Epithelial cell of esophagus (primary cell): ENCODE measurements around the gene DHDDS.
"Not testable (repeated sequence)": the region's sequence is repeated elsewhere in the genome, so short reads cannot be mapped to it uniquely, and the experiment has no call there.

ENCODE experiments used
- DNase-seq: peaks from one replicate; pipeline ENCODE4 v3.0.0; 2010; ENCODE audit warnings: low read depth
- H3K4me3 ChIP-seq: 2 replicates; pipeline ENCODE4 v1.5.1; 2011; ENCODE audit warnings: mild to moderate bottlenecking, low read length, control low read depth
- CTCF ChIP-seq: IDR thresholded peaks from 2 replicates; pipeline ENCODE4 v1.5.1; 2011; ENCODE audit warnings: low read depth, mild to moderate bottlenecking, low read length, control low read depth, inconsistent platforms; ENCODE audit not compliant: insufficient read depth; ENCODE audit errors: missing control alignments

Gene DHDDS

GRCh38 chr1:26493267-26493666, 61.1 kb downstream of the DHDDS start:
- H3K4me3 ChIP-seq: no peak overlapping the region
- DNase-seq: no peak
- no peak for TF ChIP-seq CTCF

DNA sequence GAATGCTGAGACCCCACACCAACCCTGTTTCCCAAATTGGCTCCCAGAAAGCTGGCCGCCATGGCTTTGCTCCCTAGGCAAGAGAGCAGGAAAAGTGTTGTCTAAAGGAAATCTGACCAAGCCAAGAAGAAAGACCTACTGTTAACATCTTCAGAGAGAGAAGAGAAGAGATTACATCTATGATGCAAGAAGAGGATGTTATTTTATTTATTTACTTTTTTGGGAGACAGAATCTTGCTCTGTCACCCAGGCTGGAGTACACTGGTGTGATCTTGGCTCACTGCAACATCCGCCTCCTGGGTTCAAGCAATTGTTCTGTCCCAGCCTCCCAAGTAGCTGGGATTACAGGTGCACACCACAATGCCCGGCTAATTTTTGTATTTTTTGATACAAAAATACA, 61.8 kb downstream of the DHDDS start:
- no peak for TF ChIP-seq CTCF
- DNase-seq: no peak
- H3K4me3 ChIP-seq: no peak overlapping the region

DNA sequence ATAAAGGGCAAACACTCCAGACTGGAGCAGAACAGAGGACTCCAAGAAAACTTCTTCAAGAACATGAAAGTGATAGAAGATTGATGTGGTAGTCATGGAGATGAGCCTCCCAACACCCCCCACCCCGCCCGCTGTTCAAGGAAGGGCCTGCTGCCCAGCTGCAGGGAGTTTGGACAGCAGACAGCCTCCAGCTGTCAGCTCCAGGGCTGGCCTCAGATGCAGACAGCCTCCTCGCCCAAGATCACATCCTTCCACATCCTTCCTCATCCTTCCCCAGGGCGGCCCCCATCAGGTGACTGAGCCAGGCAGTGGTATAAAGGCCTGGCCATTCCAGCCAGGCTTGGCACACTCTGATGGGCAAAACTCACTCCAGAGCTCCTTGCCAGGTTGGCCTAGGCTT, 64.7 kb downstream of the DHDDS start:
- H3K4me3 ChIP-seq: no peak overlapping the region
- DNase-seq: no peak
- TF ChIP-seq CTCF: no peak

- no peak for TF ChIP-seq CTCF
- no peak for DNase-seq
- no peak overlapping the region for H3K4me3 ChIP-seq
Measured at GRCh38 chr1:26498894-26499293, 66.8 kb downstream of the DHDDS start.

GRCh38 chr1:26500488-26501175, 68.5 kb downstream of the DHDDS start:
- H3K4me3 ChIP-seq: peak overlapping the region; percentile 72
- no peak for TF ChIP-seq CTCF
- DNase-seq: peak; percentile 69

- H3K4me3 ChIP-seq: not testable (repeated sequence)
Measured at GRCh38 chr1:26510711-26511110, 78.6 kb downstream of the DHDDS start.

GRCh38 chr1:26515836-26516235, 83.7 kb downstream of the DHDDS start:
- peak; percentile 56 for DNase-seq
- H3K4me3 ChIP-seq: not testable (repeated sequence)

More at GRCh38 chr1:26510711-26511110, 78.6 kb downstream of the DHDDS start:
- DNase-seq: not testable (repeated sequence)

DNA sequence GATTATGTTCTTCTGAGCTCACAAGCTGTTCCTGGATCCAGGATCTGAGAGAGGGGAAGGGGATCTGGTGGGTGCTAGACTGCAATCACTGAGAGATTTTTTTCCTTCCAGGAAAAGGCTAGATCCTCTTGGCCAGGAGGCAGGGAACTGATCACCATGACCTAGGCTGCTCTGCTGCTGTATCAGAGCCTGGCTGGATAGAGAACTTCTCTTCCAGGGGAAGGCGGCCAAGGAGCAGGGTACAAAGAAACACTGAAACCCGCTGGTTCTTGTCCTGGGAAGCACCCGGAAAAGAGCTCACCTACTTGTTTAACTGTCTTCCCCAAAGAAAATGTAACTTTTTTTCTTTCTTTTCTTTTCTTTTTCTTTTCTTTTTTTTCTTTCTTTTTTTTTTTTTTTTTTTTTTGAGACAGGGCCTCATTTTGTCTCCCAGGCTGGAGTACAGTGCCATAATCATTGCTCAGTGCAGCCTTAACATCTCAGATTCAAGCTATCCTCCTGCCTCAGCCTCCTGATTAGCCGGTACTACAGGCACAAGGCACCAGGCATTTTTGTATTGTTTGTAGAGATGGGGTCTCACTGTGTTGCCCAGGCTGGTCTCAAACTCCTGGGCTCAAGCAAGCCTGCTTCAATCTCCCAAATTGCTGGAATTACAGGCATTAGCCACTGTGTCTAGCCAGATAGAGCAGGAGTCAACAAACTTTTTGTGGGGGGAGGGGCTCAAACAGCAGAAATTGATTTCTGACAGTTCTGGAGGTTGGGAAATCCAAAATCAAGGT, 85.1 kb downstream of the DHDDS start:
- TF ChIP-seq CTCF: no peak
- H3K4me3 ChIP-seq: no peak overlapping the region

More for the DNA sequence above, 85.1 kb downstream of the DHDDS start:
- DNase-seq: no peak
